SH-SY5Y (cell line): ENCODE data around the gene KRT12.

ENCODE experiments used
- GATA2 ChIP-seq: IDR thresholded peaks from 2 replicates; pipeline ENCODE4 v1.6.1; 2011; ENCODE audit warnings: mild to moderate bottlenecking, low read depth, low read length
- GATA3 ChIP-seq: IDR thresholded peaks from 2 replicates; pipeline ENCODE4 v1.6.1; 2011; ENCODE audit warnings: low read depth, mild to moderate bottlenecking, low read length, moderate library complexity

- TF ChIP-seq GATA2 (no peak), GATA3 (no peak)
Measured at GRCh38 chr17:40824015-40824832, 42.8 kb downstream of the KRT12 start.
